ENCODE measurements around the gene PLEKHG4B.
"Not testable (repeated sequence)": the region's sequence is repeated elsewhere in the genome, so short reads cannot be mapped to it uniquely, and the experiment has no call there.

The PLEKHG4B gene, protein sequence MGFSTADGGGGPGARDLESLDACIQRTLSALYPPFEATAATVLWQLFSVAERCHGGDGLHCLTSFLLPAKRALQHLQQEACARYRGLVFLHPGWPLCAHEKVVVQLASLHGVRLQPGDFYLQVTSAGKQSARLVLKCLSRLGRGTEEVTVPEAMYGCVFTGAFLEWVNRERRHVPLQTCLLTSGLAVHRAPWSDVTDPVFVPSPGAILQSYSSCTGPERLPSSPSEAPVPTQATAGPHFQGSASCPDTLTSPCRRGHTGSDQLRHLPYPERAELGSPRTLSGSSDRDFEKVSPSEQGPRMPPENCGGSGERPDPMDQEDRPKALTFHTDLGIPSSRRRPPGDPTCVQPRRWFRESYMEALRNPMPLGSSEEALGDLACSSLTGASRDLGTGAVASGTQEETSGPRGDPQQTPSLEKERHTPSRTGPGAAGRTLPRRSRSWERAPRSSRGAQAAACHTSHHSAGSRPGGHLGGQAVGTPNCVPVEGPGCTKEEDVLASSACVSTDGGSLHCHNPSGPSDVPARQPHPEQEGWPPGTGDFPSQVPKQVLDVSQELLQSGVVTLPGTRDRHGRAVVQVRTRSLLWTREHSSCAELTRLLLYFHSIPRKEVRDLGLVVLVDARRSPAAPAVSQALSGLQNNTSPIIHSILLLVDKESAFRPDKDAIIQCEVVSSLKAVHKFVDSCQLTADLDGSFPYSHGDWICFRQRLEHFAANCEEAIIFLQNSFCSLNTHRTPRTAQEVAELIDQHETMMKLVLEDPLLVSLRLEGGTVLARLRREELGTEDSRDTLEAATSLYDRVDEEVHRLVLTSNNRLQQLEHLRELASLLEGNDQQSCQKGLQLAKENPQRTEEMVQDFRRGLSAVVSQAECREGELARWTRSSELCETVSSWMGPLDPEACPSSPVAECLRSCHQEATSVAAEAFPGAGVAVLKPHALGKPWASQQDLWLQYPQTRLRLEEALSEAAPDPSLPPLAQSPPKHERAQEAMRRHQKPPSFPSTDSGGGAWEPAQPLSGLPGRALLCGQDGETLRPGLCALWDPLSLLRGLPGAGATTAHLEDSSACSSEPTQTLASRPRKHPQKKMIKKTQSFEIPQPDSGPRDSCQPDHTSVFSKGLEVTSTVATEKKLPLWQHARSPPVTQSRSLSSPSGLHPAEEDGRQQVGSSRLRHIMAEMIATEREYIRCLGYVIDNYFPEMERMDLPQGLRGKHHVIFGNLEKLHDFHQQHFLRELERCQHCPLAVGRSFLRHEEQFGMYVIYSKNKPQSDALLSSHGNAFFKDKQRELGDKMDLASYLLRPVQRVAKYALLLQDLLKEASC (N-terminal part only)

DNA sequence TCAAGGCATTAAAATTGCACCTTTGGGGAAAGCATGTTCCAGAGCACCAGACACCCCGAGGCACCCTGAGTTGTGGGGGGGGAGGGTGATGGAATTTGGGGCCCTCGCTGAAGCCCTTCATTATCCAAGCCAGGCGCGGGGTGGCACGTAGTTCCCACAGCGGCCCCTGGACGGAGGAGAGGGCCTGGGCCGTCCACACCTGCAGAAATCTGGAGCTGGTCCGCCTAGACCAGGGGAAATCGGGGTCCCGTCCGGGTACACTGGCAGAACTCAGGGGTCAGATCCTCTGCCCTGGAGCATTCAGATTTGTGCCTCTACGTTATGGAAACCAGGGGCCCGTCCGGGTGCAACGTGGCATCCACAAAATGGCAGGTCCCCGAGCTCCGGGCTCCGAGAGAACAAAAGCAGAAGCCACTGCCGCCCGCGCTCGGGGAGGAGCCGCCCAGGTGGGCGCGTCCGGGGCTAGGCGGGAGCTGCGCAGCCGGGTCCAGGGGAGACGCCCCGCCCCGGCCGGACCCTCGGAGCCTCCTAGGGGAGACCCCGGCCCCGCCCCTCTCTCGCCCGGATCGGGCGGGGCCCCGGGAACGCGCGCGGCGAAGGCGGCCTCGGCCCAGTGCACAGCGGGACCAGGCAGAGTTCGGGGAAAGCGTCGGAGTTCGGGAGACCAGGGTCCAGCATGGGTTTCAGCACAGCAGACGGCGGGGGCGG is at the start of gene PLEKHG4B:
PLEKHG4B (plus strand) TSS at position 613 of the 708 bp plus-strand sequence; CDS start at position 677, 64 bp downstream.
- no peak for DNase-seq

DNA sequence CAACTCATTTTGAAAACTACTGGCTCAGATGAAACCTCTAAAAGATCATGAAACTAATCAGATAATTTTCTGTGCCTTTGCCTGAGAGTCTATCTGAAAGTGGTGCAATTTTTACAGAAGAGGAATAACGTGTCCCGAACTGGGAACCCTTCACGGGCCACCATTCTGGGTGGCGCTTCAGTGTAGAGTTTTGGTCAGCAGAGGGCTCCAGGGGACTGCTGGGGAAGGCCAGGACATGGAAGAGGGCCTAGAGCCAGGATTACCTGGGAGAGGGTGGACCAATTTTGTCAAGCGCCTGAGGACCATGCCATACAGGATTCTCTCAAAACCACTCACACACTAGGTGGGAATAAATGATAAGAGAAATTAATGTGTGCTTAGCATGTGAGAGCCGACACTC is 49.7 kb upstream of the PLEKHG4B start:
- no peak for DNase-seq

DNA sequence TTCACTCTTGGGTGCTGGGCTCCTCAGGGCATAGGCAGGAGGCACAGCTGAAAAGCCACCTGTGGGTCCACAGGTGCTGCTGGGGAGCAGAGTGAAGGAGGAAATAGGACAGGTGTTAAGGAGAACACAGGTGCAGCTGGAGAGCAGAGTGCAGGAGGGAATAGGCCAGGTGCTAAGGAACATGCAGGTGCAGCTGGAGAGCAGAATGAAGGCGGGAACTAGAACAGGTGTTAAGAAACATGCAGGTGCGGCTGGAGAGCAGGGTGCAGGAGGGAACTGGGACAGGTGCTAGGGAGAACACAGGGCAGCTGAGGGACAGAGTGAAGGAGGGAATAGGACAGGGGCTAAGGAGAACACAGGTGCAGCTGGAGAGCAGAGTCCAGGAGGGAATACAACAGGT is 43.8 kb upstream of the PLEKHG4B start:
- no peak for DNase-seq

DNA sequence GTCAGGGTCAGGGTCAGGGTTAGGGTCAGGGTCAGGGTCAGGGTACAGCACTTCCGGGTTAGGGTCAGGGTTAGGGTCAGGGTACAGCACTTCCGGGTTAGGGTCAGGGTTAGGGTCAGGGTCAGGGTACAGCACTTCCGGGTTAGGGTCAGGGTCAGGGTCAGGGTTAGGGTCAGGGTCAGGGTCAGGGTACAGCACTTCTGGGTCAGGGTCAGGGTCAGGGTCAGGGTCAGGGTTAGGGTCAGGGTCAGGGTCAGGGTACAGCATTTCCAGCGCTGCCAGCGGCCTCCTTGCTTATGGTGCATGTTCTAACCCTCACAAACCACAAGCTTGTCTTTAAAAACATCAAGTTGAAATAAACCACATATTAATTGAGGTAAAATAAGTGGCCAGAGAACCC is 42.4 kb upstream of the PLEKHG4B start:
- DNase-seq = not testable (repeated sequence)

DNA sequence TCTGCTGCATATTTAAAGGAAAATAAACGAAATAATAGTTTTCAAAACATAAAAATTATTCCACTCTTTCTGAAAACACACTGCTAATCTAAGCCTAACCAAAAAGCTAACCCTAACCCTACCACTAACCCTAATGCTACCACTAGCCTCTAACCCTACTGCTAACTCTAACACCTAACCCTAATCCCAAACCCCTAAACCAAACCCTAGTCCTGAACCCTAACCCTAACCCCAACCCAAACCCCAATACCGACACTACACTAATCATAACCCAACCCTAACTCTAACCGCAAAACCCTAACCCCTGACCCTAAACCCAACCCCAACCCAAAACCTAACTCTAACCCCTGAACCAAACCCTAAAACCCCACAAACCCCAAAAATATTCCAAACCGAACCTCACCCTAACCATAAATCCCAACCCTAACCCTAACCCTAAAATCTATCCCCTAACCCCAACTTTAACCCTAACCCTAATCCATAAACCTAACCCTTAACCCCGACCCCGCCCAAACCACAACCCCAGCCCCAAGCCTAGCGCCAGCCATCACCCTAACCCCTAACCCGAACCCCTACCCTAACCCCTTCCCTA is 41.9 kb upstream of the PLEKHG4B start:
- no peak for DNase-seq

DNA sequence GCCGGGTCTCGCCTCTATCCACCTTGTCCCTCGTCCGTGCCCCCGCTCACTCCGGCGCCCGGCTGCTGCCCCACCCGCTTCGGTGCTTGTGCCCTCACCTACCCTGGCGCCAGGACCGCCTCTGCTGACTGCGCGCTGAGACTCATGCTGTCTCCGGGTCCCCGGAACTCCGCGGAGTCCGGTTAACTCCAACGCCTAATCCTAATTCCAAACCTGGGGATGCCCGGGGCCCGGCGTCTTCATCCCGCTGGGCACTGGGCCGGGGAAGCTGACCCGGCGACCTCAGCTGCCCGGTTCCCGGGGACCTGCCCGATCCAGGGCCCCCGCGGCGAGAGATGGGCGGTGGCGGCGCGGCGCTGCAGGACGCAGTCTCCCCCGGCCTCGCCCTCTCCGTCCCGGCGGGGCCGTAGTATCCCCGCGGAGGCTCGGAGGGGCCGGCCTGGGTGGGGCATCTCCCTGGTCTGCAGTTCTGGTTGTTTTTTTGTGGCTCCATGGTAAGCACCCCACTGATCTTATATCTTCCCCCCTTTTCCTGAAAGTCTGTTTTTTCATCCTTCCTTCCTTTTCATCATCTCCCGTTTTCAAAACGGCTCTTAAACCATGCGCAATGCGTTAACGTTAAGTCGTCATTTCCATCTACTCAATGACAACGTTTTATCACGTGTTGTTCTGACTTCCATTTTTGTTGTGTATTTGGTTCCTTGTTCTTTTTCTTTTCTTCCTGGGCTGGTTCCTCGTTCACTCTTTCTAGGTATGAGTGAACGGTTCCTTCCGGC is 41.1 kb upstream of the PLEKHG4B start:
- DNase-seq = no peak

DNA sequence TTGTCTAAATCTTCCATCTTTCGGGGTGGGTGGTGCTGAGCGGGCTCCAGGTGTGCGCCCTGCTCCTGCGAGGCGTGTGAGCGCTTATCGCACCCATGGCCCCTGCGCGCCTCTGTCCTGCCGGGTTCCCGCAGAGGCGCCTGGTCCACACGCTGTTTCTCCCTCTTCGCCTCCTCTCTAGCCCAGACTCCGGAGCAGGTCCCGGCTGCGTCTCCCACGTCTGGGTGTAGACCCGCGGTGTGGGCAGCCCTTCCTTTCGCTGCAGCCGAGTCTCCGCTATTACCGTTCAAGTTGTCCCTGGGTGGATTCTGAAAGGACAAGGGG is 40.5 kb upstream of the PLEKHG4B start:
- DNase-seq = no peak

DNA sequence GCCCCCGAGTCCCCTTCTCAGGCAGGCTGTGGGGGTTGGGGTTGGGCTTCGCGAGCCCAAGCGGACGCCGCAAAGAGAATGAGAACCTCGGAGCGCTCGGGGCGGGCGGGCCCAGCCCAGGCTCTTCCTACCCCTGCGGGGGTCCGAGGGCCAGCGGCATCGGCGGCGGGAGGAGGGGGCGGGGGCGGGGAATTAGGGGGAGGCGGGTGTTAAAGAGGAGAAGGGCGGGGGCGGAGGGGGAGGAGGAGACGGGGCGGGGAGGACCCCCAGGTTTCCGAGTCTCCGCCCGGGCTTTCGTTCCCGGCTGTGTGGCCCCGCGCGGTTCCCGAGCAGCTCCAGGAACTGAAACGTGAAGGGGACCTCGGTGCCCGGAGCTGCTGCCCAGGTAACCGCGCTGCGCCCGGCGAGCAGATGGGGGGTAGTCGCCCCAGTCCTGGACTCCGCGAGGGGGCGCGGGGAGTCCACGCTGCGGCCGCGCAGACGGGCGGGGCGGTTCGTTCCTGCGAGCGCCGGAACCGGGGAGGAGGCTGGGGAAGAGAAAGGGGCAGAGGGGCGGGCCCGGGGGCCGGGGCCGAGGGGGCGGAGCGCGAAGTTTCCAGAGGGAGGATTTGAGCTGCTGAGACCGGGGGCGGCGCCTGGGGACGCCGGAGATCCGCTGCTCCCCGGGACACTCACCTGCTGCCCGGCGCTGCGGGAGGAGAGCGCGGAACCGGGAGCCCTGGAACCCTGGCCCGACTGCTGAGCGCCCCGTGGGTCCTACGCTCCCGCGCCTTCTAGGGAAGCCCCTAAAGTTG is 38.4 kb upstream of the PLEKHG4B start:
- no peak for DNase-seq

DNA sequence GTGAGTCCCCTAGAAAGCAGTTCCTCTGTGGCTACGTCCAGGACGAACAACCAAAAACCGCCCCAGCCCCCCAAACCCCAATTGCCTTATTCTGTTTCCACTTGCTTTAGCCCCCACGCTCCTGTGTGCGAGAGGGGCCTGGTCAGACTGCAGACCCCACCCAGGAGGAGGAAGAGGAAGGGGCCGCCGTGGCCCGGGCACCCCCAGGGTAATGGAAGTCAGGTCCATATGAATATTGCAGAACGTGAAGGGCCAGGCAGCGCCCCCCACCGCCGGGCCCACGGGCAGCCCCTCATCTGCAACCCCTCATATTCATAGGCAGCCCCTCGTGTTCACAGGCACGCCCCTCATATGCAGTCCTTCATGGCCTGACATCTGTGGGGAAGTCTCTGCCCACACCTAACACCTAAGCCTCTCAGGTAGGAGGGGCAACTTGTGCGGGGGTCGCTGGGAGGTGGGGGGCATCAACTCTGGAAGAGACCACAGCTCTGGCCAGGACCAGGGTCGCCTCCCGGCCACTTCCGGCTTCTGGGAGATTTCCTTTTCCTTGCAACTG is 37.7 kb upstream of the PLEKHG4B start:
- DNase-seq = no peak

DNA sequence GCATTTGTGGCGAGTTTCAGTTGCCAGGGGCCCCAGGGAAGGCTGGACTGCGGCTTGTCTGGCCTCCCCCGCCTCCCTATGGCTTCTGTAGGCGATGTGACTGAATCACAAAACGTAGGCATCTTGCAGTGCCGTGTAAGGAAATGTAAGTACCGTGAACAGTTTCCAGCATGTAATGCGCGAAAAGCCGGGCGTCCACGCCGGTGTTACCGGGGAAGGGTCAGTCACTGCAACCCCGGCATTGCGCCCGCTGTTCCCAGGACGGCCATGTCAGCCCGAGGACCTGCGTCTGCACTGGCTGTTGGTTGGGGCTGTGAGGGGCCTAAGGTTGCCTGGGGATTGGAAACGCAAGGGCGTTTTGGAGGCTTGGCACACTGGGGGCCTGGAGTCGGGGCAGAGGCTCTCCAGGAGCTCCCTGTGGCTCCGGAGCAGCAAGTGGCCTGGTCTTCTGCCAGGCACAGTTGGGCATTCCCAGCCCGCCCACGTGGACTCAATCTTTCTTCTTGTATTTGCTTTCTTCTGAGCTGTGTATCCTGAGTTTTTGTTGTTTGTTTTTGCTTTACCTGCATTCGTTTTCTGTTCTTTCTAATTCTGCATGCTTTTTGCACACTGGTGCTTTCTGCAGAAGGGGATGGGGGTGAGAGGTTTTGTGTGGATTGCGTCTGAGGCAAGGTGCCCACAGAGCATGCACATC is 36.9 kb upstream of the PLEKHG4B start:
- no peak for DNase-seq

DNA sequence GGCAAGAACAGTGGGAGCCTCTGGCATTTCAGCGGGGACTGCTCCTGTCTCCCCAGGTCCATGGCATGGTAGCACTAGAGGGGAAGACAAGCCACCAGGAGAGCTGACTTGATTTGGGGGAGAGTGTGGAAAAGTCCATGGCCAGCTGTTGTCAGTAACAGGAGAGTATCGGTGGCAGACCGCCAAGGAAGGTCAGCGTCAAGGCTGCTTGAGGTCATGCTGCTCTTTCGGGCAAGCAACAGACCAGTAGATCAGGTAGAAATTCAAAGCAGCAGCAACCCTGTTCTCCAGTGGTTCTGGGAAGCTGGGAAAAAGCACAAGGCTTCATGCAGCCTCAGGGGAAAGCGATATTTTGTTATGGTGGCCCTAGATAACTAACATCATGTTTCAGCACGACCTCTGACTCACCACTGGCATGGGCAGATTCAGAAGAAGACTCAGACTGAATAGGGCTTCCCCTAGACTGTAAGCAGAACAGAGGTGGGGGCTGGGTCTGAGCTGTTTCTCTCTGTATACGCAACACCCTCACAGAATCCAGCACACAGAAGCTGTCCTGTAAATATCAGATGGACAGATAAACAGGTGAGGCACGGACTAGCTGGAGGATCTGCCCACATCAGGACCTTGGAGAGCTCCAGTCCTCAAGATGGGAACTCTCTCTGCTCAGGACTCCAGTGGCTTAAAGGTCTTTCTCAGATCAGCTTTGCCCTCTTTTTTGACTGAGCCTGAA is 35.2 kb upstream of the PLEKHG4B start:
- no peak for DNase-seq

DNA sequence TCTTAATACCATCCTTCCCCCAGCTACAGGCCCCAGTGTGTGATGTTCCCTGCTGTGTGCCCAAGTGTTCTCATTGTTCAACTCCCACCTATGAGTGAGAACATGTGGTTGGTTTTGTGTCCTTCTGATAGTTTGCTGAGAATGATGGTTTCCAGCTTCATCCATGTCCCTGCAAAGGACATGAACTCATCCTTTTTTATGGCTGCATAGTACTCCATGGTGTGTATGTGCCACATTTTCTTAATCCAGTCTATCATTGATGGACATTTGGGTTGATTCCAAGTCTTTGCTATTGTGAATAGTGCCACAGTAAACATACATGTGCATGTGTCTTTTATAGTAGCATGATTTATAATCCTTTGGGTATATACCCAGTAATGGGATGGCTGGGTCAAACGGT is 31.7 kb upstream of the PLEKHG4B start:
- DNase-seq = not testable (repeated sequence)

DNA sequence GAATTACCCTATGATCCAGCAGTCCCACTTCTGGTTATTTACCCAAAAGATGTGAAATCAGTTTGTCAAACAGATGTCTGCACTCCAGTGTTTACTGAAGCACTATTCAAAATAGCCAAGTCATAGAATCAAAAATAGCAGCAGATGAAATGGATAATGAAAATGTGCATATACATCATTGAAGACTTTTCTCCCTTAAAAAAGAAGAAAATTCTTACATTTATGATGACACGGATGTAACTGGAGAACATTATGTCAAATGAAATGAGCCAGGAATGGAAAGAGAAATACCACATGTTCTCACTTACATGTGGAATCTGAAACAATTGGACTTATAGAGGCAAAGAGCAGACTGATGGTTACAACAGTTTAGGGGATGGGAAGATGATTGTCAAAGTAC is 21.5 kb upstream of the PLEKHG4B start:
- DNase-seq = no peak

DNA sequence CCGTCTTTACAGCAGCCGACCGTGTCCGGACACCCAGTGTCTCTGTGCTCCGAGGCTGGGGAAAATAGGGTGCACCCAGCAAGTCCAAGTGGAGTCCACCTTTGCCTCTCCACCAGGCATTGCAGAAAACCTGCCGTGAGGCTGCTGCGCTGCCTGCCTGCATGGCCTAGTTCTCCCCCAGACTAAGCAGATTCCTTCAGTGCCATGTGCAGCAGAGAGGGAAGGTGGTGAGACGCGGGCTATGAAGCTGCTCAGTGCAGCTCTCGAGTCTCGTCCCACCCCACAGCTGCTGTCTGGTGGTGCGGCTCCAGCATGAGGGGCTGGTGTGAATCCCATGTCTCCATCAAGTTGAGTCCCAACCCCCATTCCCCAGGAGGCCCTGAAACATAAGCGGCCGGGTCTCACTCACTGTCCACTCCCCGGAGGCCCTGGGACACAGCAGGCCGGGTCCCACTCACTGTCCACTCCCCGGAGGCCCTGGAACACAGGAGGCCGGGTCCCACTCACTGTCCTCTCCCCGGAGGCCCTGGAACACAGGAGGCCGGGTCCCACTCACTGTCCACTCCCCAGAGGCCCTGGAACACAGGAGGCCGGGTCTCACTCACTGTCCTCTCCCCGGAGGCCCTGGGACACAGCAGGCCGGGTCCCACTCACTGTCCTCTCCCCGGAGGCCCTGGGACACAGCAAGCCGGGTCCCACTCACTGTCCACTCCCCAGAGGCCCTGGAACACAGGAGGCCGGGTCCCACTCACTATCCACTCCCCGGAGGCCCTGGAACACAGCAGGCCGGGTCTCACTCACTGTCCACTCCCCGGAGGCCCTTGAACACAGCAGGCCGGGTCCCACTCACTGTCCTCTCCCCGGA is 19.4 kb upstream of the PLEKHG4B start:
- not testable (repeated sequence) for DNase-seq

DNA sequence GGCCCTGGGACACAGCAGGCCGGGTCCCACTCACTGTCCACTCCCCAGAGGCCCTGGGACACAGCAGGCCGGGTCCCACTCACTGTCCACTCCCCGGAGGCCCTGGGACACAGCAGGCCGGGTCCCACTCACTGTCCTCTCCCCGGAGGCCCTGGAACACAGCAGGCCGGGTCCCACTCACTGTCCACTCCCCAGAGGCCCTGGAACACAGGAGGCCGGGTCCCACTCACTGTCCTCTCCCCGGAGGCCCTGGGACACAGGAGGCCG is 18.9 kb upstream of the PLEKHG4B start:
- DNase-seq = not testable (repeated sequence)

DNA sequence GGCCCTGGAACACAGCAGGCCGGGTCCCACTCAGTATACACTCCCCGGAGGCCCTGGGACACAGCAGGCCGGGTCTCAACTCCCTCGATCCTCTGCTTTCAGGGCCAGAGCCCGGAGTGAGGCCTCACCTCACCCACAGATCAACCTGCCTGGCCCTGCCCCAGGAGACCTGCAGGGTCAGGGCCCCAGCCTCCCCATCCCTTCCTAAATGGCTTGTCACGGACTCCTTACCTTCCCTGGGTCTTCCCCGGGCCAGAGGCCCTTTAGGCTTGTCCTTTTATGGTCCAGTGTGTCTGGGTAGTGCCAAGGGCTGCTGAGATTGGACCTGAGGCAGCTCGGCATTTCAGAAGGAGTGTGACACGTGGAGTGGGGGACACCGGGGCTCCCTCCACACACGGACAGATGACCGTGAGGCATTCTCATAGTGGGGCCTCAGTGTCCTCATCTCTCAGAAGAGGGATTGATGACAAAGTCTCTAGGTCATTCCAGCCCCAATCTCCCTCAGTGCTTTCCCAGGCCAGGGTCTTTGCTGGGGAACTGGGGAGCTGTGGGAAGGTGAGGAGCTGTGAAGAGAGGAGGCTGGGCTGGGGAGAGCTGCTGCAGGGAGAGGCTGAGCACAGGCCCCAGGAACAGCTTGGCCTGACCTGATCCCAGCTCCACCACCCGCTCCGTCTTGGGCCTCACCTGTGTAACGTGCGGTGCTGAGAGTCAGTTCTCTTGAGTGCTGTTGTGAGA is 18.0 kb upstream of the PLEKHG4B start:
- no peak for DNase-seq

DNA sequence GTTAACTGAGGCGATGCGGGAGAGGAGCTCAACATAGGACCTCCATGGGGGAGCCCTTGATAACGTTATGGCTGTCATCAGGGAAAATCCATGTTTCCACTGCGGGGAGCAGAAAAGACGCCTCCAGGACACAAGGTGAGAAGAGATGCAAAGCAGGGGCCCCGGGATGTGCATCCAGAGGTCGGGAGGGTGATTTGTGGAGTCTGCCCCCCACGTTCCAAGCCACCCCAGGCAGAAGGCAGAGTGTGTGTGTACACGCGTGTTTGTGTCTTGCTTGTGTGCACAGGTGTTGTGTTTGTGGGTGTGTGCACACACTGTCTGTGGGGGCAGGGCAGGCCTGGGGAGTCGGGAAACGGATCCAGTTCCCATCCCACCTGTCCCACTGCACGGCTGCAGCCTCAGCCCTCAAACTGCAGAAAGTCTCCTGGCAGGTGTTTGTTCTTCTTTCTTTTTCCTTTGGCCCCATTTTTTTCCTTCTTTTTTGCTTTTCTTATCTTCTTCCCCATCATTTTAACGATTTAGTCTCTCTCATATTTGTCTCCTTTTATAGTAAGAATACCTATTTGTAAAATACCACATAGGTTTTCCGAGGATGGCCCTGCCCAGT is 17.4 kb upstream of the PLEKHG4B start:
- DNase-seq = no peak

Measured in CD4-positive, alpha-beta T cell treated with Interleukin-4 for 1 hour (primary cell).